AG09309 (cell line): ENCODE data around the gene ROR1.
A peak's percentile ranks its signal among the peaks of the same experiment; 100 is the strongest.

Experiments
- DNase-seq: peaks from one replicate; pipeline ENCODE4 v3.0.0-alpha.2; 2010; ENCODE audit warnings: low read depth
- H3K4me3 ChIP-seq: 2 replicates; pipeline ENCODE4 v1.5.1; 2011; ENCODE audit warnings: mild to moderate bottlenecking, low read depth, low read length, moderate library complexity; ENCODE audit not compliant: control insufficient read depth
- CTCF ChIP-seq: IDR thresholded peaks from 2 replicates; pipeline ENCODE4 v1.5.1; 2011; ENCODE audit warnings: mild to moderate bottlenecking, low read depth, low read length, inconsistent platforms; ENCODE audit not compliant: insufficient read depth, control insufficient read depth; ENCODE audit errors: missing control alignments

ROR1 gene

DNA sequence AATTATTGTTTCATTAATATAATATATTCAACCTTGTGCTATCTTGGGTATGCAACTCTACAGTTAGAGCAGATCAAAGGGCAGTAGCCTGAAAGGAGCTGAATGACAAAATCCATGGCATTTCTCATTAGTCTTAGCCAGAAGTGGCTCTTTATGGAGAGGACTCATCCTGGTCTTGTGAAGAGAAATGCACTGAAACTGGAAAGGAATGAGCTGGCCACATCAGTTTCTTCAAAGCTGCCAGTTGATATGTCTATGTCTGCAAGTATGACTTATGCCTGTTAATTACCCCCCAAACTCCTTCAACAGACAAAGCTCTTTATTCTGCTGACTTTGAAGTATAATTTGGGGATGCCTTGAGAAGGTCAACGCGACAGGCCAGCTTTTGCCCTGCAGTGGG, 310.6 kb downstream of the ROR1 start:
- no peak for DNase-seq
- no peak for TF ChIP-seq CTCF
- H3K4me3 ChIP-seq = no peak overlapping the region

DNA sequence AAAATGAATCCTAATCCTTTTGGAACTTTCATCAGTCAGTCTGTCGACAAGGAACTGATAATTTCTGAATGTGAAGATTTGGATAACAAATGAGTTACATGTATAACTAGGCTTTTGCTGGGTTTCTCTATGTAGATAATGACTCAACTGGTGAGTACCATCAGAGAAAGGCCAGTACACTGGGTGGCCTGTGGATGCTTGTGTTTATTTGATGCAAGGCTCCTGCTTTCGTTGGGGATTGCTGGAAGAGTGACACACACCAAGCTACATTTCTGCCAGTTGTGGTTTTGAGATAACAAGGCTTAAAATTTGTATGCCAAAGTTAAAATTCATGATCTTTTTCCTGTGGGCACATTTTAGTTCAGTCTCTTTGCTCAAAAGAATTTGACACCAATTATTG, 314.0 kb downstream of the ROR1 start:
- no peak for TF ChIP-seq CTCF
- no peak overlapping the region for H3K4me3 ChIP-seq
- peak; percentile 54 for DNase-seq

GRCh38 chr1:64090436-64090835, 316.6 kb downstream of the ROR1 start:
- TF ChIP-seq CTCF = no peak
- DNase-seq = no peak
- no peak overlapping the region for H3K4me3 ChIP-seq

GRCh38 chr1:64092851-64093371, 319.1 kb downstream of the ROR1 start:
- no peak for TF ChIP-seq CTCF
- H3K4me3 ChIP-seq = no peak overlapping the region

DNA sequence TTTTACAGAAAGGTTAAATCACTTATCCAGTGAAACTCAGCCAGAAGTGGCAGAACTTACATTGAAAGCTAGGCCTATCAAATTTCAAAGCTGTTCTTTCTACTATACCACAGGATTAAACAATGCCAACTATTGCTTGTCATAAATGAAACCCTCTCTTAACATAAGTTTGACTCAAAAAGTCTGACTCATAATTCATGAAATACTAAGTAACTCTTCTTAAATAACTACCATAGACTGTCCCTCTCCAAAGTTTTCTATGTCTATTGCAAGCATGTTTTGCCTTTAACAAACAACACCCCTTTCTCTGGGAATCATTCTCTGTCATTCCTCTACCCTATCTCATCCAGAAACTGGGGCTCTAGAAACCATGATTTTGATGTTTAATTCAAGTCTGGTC, 320.1 kb downstream of the ROR1 start:
- no peak for TF ChIP-seq CTCF
- no peak for DNase-seq
- no peak overlapping the region for H3K4me3 ChIP-seq

More at GRCh38 chr1:64092851-64093371, 319.1 kb downstream of the ROR1 start:
- no peak for DNase-seq

DNA sequence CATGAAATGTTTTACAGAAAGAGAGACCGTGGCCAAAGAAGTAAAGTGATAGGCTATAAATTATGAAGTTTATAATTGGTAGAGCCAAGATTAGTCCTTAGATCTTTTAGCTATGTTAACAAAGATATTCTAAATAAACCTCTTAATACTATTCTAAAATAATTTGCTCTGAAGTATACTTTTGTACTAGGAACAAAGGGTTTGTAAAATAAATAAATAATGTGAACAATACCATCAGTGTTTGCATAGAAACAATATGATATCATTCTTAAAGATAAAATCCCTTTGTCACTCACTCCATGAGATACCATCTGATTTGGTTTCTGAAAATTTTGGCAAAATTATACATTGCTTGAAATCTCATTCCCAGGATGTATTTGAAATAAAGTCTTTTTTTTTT, 322.0 kb downstream of the ROR1 start:
- no peak overlapping the region for H3K4me3 ChIP-seq
- DNase-seq = no peak
- TF ChIP-seq CTCF = no peak

GRCh38 chr1:64097859-64098258, 324.0 kb downstream of the ROR1 start:
- no peak for TF ChIP-seq CTCF
- no peak overlapping the region for H3K4me3 ChIP-seq
- DNase-seq = no peak
